ENCODE results near the gene ATRNL1.

GRCh38 chr10:115278294-115278693 is 185.1 kb downstream of the ATRNL1 start:
- TF ChIP-seq CTCF (IDR thresholded peaks at IDR 0.05) (no peak), POLR2A (IDR thresholded peaks at IDR 0.05) (no peak)
